Measurements from ENCODE around the gene ADGRF5.
"Not testable (repeated sequence)": the region's sequence is repeated elsewhere in the genome, so short reads cannot be mapped to it uniquely, and the experiment has no call there.

DNA sequence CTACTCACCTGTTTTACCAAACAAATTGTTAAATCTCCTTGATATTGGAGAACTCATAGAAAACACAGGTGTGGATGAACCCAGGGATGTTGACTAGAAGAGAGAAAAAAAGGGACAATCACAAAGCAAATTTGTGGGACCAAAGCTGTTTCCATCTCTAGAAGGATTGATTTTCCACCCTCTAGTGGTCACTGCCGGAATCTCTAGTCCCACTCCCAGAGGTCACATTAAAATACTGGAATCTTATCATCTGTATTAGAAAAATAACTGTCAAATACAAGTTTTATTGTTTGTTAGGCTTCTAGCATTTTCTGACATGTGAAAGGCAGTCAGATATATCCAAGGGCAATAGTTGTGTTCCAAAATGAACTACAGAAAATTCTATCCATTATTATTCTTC is 65.8 kb downstream of the ADGRF5 start:
- not testable (repeated sequence) for TF ChIP-seq POLR2A (IDR thresholded peaks at IDR 0.05)
- TF ChIP-seq, protein P1, sequence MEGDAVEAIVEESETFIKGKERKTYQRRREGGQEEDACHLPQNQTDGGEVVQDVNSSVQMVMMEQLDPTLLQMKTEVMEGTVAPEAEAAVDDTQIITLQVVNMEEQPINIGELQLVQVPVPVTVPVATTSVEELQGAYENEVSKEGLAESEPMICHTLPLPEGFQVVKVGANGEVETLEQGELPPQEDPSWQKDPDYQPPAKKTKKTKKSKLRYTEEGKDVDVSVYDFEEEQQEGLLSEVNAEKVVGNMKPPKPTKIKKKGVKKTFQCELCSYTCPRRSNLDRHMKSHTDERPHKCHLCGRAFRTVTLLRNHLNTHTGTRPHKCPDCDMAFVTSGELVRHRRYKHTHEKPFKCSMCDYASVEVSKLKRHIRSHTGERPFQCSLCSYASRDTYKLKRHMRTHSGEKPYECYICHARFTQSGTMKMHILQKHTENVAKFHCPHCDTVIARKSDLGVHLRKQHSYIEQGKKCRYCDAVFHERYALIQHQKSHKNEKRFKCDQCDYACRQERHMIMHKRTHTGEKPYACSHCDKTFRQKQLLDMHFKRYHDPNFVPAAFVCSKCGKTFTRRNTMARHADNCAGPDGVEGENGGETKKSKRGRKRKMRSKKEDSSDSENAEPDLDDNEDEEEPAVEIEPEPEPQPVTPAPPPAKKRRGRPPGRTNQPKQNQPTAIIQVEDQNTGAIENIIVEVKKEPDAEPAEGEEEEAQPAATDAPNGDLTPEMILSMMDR (IDR thresholded peaks at IDR 0.05) = peak; percentile 41 to 68 (median 60)

Measured in heart left ventricle (tissue), 13 donors.